AG04450 (cell line): Measurements from ENCODE around the gene IL16. TPM values are rescaled to one million over a fixed set of nuclear protein-coding genes. Genes with fewer than 3 reads are reported as not detected.
A peak's percentile ranks its signal among the peaks of the same experiment; 100 is the strongest.

Experiments
- CTCF ChIA-PET: fragments of 300-600, 350-600 bp; formaldehyde crosslinking; extraction: SDS; loops from one replicate; lab custom pipeline; 2022; ENCODE audit warnings: antibody characterized with exemption, inconsistent platforms; lab: Charles Lee
- POLR2A ChIA-PET: fragments of 350-600 bp; formaldehyde crosslinking; extraction: SDS; loops from one replicate; lab custom pipeline; 2021; ENCODE audit warnings: antibody characterized with exemption, inconsistent platforms; lab: Yijun Ruan, JAX
- DNase-seq: peaks from one replicate; pipeline ENCODE4 v3.0.0-alpha.2; 2011; ENCODE audit warnings: low read depth, low spot score
- H3K27ac ChIP-seq: one replicate; pipeline ENCODE4 v1.5.1; 2012; ENCODE audit warnings: low read depth, low read length, control low read depth
- H3K27me3 ChIP-seq: one replicate; pipeline ENCODE4 v1.6.0; 2012; ENCODE audit warnings: low read length; ENCODE audit not compliant: control insufficient read depth, insufficient read depth
- H3K4me3 ChIP-seq: 2 replicates; pipeline ENCODE4 v1.5.1; 2011; ENCODE audit warnings: mild to moderate bottlenecking, low read depth, low read length, control low read depth
- H3K9me3 ChIP-seq: 2 replicates; pipeline ENCODE4 v1.5.1; 2012; ENCODE audit warnings: low read length; ENCODE audit not compliant: control insufficient read depth, insufficient read depth
- polyA plus RNA-seq: library from polyadenylated mRNA; depleted of rRNA; stranded (reverse); fragments of >200 nt; gene quantifications from 2 replicates; pipeline ENCODE4 v1.2.3, GENCODE V29; 2011
- TF ChIP-seq, protein P1 (sequence below): IDR thresholded peaks from 2 replicates; pipeline ENCODE4 v1.5.1; 2011; ENCODE audit warnings: low read depth, low read length, control low read depth, inconsistent platforms

The IL16 gene
- polyA plus RNA-seq, 1 experiment: 3.8 TPM

DNA sequence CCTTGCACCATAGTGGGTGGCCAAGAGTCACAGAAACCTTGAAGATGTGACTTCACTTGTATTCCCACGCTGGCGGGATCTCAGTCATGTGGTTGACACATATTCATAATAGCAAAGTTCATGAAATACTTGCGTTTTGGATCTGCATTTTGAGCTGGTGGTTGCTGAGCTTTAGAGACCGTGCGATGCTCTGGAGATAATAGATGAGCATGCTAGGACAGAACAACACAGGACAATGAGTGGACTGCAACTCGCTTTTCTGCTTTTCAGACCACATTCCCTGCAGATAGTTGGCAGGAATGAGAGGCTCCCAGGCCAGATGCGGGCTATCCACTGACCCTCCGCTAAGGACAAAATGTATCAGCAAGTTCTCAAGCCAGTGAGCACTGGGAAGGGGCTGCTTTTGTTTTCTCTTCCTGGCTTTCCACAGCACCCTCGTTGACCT, 141.1 kb downstream of the IL16 start:
- ChIA-PET POLR2A (interaction anchor here (1.0 to 1.2 kb wide), 2 partner anchors 10 to 14 kb away, joined by 3 to 4 read pairs; partner anchors contain the start of gene STARD5), CTCF (interaction anchor here (2.4 to 5.5 kb wide), 2 partner anchors 63 to 72 kb away, joined by 20 to 23 read pairs; no protein-coding TSS in a partner anchor)
- H3K27ac ChIP-seq: no peak overlapping the region
- no peaks in the 10 kb centered on the region for H3K9me3 ChIP-seq
- H3K27me3 ChIP-seq: no peaks in the 10 kb centered on the region
- DNase-seq: no peak
- no peak overlapping the region for H3K4me3 ChIP-seq
- TF ChIP-seq, protein P1, sequence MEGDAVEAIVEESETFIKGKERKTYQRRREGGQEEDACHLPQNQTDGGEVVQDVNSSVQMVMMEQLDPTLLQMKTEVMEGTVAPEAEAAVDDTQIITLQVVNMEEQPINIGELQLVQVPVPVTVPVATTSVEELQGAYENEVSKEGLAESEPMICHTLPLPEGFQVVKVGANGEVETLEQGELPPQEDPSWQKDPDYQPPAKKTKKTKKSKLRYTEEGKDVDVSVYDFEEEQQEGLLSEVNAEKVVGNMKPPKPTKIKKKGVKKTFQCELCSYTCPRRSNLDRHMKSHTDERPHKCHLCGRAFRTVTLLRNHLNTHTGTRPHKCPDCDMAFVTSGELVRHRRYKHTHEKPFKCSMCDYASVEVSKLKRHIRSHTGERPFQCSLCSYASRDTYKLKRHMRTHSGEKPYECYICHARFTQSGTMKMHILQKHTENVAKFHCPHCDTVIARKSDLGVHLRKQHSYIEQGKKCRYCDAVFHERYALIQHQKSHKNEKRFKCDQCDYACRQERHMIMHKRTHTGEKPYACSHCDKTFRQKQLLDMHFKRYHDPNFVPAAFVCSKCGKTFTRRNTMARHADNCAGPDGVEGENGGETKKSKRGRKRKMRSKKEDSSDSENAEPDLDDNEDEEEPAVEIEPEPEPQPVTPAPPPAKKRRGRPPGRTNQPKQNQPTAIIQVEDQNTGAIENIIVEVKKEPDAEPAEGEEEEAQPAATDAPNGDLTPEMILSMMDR: no peak

DNA sequence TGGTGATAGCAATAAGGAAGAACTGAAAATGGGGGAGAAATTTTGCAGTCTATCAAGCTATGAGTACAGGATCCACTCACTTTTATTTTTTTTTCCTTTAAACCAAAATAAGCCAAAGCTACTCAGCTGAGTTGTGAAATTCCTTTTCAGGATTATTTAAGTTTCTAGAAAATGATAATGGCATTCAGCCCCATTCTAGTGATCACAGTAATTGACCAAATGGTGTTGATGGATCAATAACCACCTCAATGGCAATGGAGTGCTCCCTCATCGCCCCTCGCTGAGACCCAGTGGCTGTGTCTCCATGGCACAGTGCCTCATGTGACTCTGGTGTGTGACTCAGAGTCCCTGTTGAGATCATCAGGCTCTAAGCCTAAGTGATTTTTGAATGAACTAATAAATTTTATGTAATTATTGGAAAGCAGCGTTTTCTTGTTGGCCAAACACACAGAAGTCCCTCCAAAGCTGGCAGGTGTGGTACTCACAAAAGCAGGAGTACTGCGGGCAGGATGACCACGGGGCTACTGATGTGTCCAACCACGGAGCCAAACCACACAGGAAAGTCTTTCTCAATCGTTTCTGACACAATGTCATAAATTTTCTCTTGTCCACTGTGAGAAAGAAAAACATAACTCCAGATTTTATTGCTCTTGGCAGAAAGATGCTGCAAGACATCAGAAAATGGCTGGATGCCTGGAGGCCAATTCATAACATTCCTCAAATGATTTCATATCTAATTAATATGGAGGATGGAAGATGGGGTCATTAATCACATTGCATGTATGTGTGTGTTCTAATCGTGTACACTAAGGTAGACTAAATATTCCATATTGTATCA, 141.7 kb downstream of the IL16 start:
- Histone ChIP-seq H3K27ac (no peak overlapping the region), H3K4me3 (no peak overlapping the region), H3K9me3 (no peaks in the 10 kb centered on the region), H3K27me3 (no peaks in the 10 kb centered on the region)
- CTCF ChIA-PET: interaction anchor here (0.8 to 5.5 kb wide), 3 partner anchors 62 to 72 kb away, joined by 4 to 23 read pairs (median 20); no protein-coding TSS in a partner anchor
- TF ChIP-seq, protein P1: no peak
- POLR2A ChIA-PET: interaction anchor here (0.9 to 1.2 kb wide), 3 partner anchors 11 to 25 kb away, joined by 3 to 4 read pairs (median 4); partner anchors contain the start of gene STARD5
- DNase-seq: peak; percentile 52

DNA sequence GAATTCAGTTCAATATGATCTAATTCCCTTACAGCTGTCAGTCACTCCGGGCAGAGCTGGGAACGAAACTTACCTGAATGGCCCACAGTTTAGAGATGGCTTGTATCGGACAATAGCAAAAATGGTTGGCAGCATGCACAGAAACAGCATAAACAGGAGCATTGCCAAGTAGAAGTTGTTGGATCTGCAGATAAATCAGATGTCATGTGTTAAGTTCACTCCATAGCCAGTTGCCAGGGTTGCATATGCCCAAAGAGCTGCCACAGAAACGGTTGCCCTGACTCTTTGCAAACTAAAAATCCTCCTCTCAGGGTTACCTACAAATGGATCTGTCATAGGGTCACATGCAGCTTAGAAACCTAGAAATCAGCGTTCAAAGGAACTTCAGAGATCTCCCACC, 142.6 kb downstream of the IL16 start:
- Histone ChIP-seq H3K27ac (peak overlapping the region; percentile 11), H3K27me3 (peaks cover 7% of the 10 kb centered on the region), H3K4me3 (no peak overlapping the region), H3K9me3 (no peaks in the 10 kb centered on the region)
- ChIA-PET POLR2A (interaction anchor here (0.9 to 1.0 kb wide), 2 partner anchors 12 to 26 kb away, joined by 3 to 4 read pairs; no protein-coding TSS in a partner anchor), CTCF (interaction anchor here (0.8 to 5.5 kb wide), 2 partner anchors 61 to 73 kb away, joined by 4 to 23 read pairs; no protein-coding TSS in a partner anchor)
- no peak for DNase-seq
- TF ChIP-seq, protein P1: no peak

DNA sequence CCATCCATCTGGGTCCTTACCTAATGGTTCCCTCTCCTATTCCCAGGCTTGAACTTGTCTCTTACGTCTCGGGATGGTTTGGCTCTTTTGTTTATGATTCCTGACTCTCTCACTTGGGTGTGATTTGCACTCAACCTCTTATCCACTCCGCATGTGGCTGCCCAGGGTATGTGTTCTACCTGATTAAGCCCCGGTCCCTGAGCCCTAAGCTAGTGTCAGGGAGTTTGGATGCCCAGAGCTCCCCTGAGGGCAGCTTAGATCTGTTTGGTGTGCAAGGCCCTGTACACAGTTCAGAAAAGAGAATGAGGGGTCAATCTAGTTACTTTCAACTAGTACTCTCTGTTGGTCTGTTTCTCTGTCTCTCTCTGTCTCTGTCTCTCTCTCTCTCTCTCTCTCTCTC, 143.2 kb downstream of the IL16 start:
- POLR2A ChIA-PET: no interaction called here
- CTCF ChIA-PET: no interaction called here
- H3K4me3 ChIP-seq: no peak overlapping the region

More for the DNA sequence above, 143.2 kb downstream of the IL16 start:
- Histone ChIP-seq H3K27ac (no peak overlapping the region), H3K9me3 (no peaks in the 10 kb centered on the region), H3K27me3 (peaks cover 7% of the 10 kb centered on the region)
- no peak for DNase-seq
- TF ChIP-seq, protein P1: no peak
